Right hindlimb (tissue), 1 donor: Measurements from ENCODE around the gene CALD1.

Experiments used
- DNase-seq: peaks from one replicate; pipeline ENCODE4 v3.0.0-alpha.2; 2018

Gene CALD1

GRCh38 chr7:134900166-134900982, 120.9 kb downstream of the CALD1 start:
- peak; percentile 24 for DNase-seq

GRCh38 chr7:134901389-134902020, 122.1 kb downstream of the CALD1 start:
- DNase-seq = no peak

- no peak for DNase-seq
These were observed 122.6 kb downstream of the CALD1 start for GRCh38 chr7:134902058-134902457.

GRCh38 chr7:134903073-134903790, 123.8 kb downstream of the CALD1 start:
- DNase-seq = no peak

DNA sequence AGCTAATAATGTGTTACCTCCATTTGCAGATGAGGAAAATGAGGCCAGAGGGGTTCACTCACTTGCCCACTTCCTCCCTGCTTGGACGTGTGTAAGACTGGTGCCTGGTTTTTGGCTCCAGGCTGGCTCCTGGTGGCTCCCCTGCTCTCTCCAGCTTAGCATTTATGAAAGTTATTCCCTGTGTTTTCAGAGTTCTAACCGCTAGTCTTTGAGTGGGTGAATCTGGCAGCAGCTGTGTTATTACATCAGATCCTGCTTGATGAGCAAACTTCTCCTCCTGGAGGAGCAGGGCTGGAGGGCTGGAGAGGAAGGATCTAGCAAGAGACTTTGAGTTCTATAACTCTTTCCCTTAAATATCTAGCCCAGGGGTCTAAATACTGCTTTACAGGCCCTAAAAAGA, 125.9 kb downstream of the CALD1 start:
- peak; percentile 76 for DNase-seq

GRCh38 chr7:134907000-134907399, 127.6 kb downstream of the CALD1 start:
- DNase-seq = no peak

- DNase-seq = peak; percentile 33
These were observed 128.2 kb downstream of the CALD1 start for GRCh38 chr7:134907639-134908038.

DNA sequence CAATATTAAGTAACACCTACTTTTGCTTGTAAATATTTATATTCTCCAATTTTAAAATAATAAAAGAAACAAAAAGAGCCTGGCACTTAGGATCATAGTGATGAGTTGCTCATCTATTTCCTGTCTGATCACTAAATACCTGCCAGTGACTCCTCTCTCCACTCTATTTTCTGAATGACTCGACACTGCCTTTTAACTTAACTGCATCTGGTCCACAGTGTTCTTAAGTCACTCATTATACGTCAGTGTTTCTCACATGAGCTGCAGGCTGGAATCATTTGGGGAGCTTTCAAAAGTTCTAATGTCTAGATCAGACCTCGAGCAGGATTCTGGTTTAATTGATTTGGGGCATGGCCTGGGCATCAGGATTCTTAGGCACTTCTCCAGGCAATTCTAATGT, 128.9 kb downstream of the CALD1 start:
- no peak for DNase-seq

DNA sequence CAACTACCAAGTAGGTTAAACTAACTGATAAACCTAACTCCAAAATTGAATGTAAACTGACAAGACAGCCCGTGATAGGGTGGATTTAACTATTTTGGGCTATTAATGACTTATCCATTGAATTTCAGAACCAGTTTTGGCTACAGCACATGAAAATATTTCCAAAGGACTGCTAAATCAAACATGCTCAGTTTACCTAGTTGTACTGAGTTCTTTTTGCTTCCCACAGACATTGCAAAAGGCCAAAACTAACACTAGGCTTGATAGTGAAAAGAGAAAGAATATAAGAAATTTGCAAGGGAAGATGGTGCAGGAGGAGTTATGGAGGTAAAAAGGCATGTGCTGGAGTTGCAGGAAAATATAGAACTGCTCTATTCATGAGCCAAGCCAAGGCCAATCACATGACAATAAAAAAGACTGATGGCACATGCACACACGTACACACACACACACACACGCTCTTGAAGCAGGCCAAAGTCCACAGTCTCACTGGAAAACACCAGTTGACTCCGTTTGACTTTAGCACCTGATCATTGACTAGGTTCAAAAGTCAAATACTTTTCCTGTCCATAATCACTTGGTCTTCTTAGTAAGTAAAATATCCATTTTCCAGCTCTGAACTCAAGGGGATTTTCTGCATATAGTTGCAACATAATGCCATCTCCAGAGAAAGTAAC, 130.9 kb downstream of the CALD1 start:
- DNase-seq = no peak

GRCh38 chr7:134910968-134911367, 131.5 kb downstream of the CALD1 start:
- no peak for DNase-seq

DNA sequence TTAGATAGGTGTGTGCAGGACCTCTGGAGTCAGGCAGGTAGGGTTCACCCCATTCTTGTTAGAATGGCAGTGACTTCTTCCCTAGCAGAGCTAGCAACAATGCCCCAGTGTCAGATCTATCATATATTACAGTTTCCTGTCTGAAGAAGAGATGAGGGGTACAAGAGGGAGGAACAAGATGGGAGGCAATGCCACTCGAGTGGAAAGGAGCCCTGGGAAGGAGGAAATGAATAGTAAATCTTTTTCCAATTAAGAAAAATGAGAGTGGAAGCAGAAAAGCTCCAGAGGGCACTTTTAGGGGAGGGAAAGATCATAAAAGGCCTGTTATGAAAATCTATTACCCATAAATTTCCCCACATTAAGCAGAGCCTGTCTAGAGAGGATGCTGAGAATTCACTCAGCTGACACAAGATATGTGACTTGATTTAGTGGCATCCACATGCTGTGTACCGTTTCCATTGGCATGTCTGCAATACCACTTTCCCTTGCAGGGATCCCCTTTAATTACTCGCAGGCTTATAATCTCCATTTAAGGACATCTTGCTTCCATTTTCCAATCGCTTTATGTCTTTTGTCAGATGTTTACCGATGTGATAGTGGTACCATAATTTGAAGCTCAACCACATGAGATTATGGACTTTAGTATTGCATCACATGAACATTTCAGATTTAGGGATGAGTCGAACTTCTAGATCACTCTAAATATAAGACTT, 136.9 kb downstream of the CALD1 start:
- no peak for DNase-seq

DNA sequence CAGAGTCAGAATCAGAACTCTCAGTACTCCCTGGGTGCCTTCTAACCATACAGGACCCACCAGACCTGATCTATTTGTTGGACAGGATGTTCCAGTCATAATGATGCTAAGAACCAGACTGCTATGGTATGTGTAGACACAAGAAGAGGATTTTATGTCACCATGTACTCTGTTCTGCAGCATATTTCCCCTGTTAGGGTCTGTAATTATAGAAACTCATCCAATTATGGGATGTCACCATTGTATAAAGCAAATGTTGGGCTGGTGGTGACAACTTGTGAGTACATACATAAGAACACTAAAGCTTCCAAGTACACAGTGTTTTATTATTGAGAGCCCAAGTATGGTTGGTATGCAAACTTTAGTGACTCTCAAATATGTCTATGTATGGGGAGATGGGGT, 139.8 kb downstream of the CALD1 start:
- DNase-seq = no peak

DNA sequence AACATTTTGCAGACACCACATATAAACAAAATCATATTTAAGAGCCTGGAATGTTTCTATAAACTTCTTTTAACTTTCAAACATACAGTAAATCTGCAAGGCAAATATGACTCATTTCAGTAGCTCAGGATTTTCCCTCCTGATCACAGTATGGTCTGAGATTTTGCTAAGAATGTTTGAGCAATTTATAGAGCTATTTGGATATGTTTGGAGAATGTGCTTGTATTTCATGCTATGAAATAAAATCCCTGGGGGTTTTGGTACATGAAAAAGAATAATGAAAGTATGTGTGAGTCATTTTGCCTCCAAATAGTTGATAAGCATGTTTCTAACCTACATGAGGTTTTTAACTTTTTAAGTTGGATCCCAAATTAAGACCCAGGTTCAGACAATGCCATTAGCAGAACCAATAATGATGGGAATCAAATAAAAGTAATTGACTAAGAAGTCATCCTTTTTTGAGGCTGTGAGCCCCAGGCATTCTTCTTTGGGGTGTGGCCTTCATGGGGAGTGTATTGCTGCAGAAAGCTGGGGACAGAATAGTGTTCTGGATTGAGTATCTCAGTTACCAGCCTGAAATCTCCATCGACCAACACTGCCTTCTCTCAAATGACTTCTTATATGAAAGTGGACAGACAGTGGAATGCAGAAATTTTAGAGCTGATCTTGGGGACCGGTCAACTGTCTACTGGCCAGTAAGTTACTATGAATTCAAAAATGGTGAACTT, 140.8 kb downstream of the CALD1 start:
- DNase-seq = no peak

GRCh38 chr7:134922720-134923704, 143.6 kb downstream of the CALD1 start:
- DNase-seq = no peak

DNA sequence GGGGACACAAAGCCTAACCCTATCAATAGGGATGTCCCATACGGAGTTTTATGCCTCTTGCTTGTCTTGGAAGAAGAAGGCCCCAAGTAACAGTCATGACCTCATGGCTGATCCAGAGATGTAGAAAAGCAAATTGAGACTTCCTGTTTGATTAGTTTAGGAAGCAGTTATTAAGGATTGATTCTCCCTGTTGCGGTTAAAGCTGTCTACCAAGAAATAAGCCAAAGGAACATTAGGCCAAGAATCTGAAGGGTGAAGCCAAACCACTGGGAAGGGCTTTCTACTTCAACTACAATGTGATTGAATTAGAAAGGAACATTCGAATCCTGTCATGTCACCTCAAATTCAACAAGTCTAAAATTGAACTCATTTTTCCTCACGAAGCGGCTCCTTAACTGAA, 146.3 kb downstream of the CALD1 start:
- DNase-seq = no peak

DNA sequence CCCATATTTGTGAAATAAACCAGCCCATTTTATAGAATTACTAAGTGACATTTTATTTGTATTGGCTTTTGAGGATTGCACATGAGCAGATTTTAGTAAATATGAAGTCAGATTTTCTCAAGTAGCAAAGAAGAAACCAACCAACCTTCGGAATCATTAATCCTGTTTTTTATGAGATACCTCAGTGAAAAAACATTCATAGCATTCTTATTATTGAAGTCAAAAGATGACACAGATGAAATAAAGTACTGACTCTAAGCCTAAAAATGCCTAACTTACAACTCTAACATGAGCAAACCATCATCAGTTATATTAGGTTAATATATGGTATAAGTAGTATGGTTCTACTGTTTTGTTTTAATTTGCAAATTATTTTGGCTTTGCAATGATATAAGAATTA, 147.0 kb downstream of the CALD1 start:
- no peak for DNase-seq

- no peak for DNase-seq
These were observed 147.6 kb downstream of the CALD1 start for GRCh38 chr7:134927076-134927475.

DNA sequence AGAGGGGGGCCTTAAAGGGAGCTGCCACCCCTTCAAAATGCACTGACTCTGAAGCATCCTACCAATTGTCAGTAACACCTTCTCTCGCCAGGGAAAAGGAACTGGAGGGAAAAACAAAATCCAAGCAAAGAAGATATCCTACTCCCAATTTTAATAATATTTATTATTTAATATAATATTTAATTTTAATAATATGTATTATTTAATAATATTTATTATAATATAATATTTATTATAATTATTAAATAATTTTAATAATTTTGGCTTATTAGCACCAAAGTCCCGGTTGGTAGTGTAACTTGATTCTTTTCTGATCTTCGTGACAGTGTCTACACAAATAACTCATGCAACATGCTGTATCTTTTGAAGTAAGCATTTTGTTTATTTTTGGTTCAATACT, 148.3 kb downstream of the CALD1 start:
- no peak for DNase-seq

- DNase-seq = no peak
These were observed 149.1 kb downstream of the CALD1 start for GRCh38 chr7:134928554-134928953.

- DNase-seq = no peak
These were observed 152.1 kb downstream of the CALD1 start for GRCh38 chr7:134931487-134931886.
